HepG2 (cell line): Measurements from ENCODE around the gene AKAP8. TPM values are rescaled to one million over a fixed set of nuclear protein-coding genes. Genes with fewer than 3 reads are reported as not detected.

Experiments used
- ATAC-seq: fragments of 200-7000 bp; cut with Tn5 transposase; 3 replicates; pipeline ENCODE4 v1.9.1; 2020; ENCODE audit warnings: mild to moderate bottlenecking, moderate library complexity
- BruUV-seq: library from RNA; stranded (reverse); fragments of 400-500 nt; replicated peaks from 2 replicates; lab custom pipeline; 2021; lab: Mats Ljungman, UMichigan
- CTCF ChIA-PET: fragments of 300-600 bp; formaldehyde crosslinking; extraction: SDS; loops from one replicate; lab custom pipeline; 2021; ENCODE audit warnings: low total read pairs, inconsistent platforms, low intra/inter-chr PET ratio; lab: Yijun Ruan, JAX
- POLR2A ChIA-PET: fragments of 350-600 bp; sonication (Branson Sonifier 250); formaldehyde crosslinking; loops from one replicate; lab custom pipeline; 2020; ENCODE audit warnings: antibody characterized with exemption, inconsistent platforms; lab: Yijun Ruan, JAX
- DNase-seq: peaks from one replicate; pipeline ENCODE4 v3.0.0-alpha.2; 2015; ENCODE audit warnings: low spot score
- FAIRE-seq: peaks from 3 replicates; lab custom pipeline; 2011; peaks lifted over from hg19 to GRCh38; lab: Jason Lieb, UNC
- H2AFZ ChIP-seq: one replicate; pipeline ENCODE4 v1.6.1; 2011; ENCODE audit warnings: low read length, inconsistent platforms
- H3K27ac ChIP-seq: fragments of 300-600 bp; 3 replicates; pipeline ENCODE4 v1.8.0; 2011; ENCODE audit warnings: mixed run types, mild to moderate bottlenecking, mixed read lengths, low read length, inconsistent platforms; ENCODE audit not compliant: insufficient read depth; ENCODE audit errors: extremely low read length
- H3K27me3 ChIP-seq, 2 experiments: fragments of 200-600 bp in 1 of 2; 2 replicates in 1 of 2; 3 replicates in 1 of 2; pipeline versions ENCODE4 v1.6.0 to v1.8.0; 2011; ENCODE audit warnings: low read length in 2 of 2, mild to moderate bottlenecking in 2 of 2, moderate library complexity in 2 of 2, inconsistent platforms in 1 of 2; ENCODE audit not compliant: insufficient read depth in 2 of 2, control insufficient read depth in 1 of 2
- H3K36me3 ChIP-seq, 2 experiments: fragments of 200-600 bp in 1 of 2; replicated peaks in 1 of 2; 2 replicates in 1 of 2; 3 replicates in 1 of 2; pipeline versions ENCODE4 v1.5.1 to v1.8.0; 2011; ENCODE audit warnings: low read length in 2 of 2, inconsistent platforms in 1 of 2; ENCODE audit not compliant: insufficient read depth in 2 of 2, control insufficient read depth in 1 of 2
- H3K4me1 ChIP-seq: 2 replicates; pipeline ENCODE4 v1.5.1; 2012; ENCODE audit warnings: low read length, inconsistent platforms; ENCODE audit not compliant: insufficient read depth
- H3K4me2 ChIP-seq: 2 replicates; pipeline ENCODE4 v1.6.0; 2011; ENCODE audit warnings: low read depth, low read length, inconsistent platforms
- H3K4me3 ChIP-seq, 3 experiments: fragments of 200-600 bp in 1 of 3; sonication (generic), shearing (Covaris generic) in 1 of 3; replicated peaks in 1 of 3; 2 replicates each; pipeline ENCODE4 v1.5.1; 2011 to 2016; ENCODE audit warnings: low read length in 3 of 3, inconsistent platforms in 2 of 3, low read depth in 2 of 3, mild to moderate bottlenecking in 2 of 3, control low read depth in 1 of 3, mixed read lengths in 1 of 3; ENCODE audit not compliant: insufficient read depth in 1 of 3
- H3K79me2 ChIP-seq: one replicate; pipeline ENCODE4 v1.6.1; 2011; ENCODE audit warnings: low read length, inconsistent platforms; ENCODE audit not compliant: insufficient read depth
- H3K9ac ChIP-seq: 2 replicates; pipeline ENCODE4 v1.6.0; 2011; ENCODE audit warnings: mild to moderate bottlenecking, low read depth, low read length, inconsistent platforms; ENCODE audit not compliant: insufficient read depth
- H3K9me3 ChIP-seq: 2 replicates; pipeline ENCODE4 v1.5.1; 2012; ENCODE audit warnings: mild to moderate bottlenecking, low read length
- H4K20me1 ChIP-seq: 2 replicates; pipeline ENCODE4 v1.6.0; 2011; ENCODE audit warnings: inconsistent platforms, mild to moderate bottlenecking, low read length, moderate library complexity; ENCODE audit not compliant: insufficient read depth
- BCL3 ChIP-seq: sonication (generic); formaldehyde crosslinking; IDR thresholded peaks from 2 replicates; pipeline ENCODE4 v1.5.1; 2020; ENCODE audit warnings: mild to moderate bottlenecking, missing genetic modification reagents, moderate library complexity
- FOSL1 ChIP-seq: sonication (generic); formaldehyde crosslinking; IDR thresholded peaks from 2 replicates; pipeline ENCODE4 v1.9.0; 2021; ENCODE audit warnings: missing genetic modification reagents, borderline replicate concordance
- KLF12 ChIP-seq: sonication (generic); formaldehyde crosslinking; IDR thresholded peaks from 2 replicates; pipeline ENCODE4 v1.4.0; 2020; ENCODE audit warnings: missing genetic modification reagents, borderline replicate concordance
- KLF15 ChIP-seq: sonication (generic); formaldehyde crosslinking; IDR thresholded peaks from 2 replicates; pipeline ENCODE4 v1.8.1; 2023; ENCODE audit warnings: borderline replicate concordance, mild to moderate bottlenecking, inconsistent platforms, missing genetic modification reagents, mixed read lengths
- MTERF4 ChIP-seq: sonication (generic); formaldehyde crosslinking; IDR thresholded peaks from 2 replicates; pipeline ENCODE4 v1.8.0; 2023; ENCODE audit warnings: mild to moderate bottlenecking, missing genetic modification reagents
- NAIF1 ChIP-seq: sonication (generic); formaldehyde crosslinking; IDR thresholded peaks from 2 replicates; pipeline ENCODE4 v1.5.0; 2020; ENCODE audit warnings: mild to moderate bottlenecking, missing genetic modification reagents, borderline replicate concordance
- PHB2 ChIP-seq: fragments of 450-650 bp; IDR thresholded peaks from 2 replicates; pipeline ENCODE4 v1.6.1; 2018; ENCODE audit not compliant: partially characterized antibody
- ZNF430 ChIP-seq: sonication (generic); formaldehyde crosslinking; IDR thresholded peaks from 2 replicates; pipeline ENCODE4 v1.9.0; 2021; ENCODE audit warnings: mild to moderate bottlenecking, missing genetic modification reagents
- ZSCAN30 ChIP-seq: sonication (generic); formaldehyde crosslinking; IDR thresholded peaks from 2 replicates; pipeline ENCODE4 v1.5.0; 2020; ENCODE audit warnings: mild to moderate bottlenecking, missing genetic modification reagents
- WGBS: methylation state at CpG from one replicate; pipeline ENCODE4 v1.1.6; 2017; ENCODE audit warnings: low lambda C conversion rate; 5-methylcytosine and 5-hydroxymethylcytosine counted together
- in situ Hi-C: cut with HindIII; loops from 2 replicates; pipeline ENCODE4 v1.10.0; 2017; ENCODE audit warnings: low pct_unique_long_range_greater_than_20kb; ENCODE audit not compliant: extremely low pct_ligation_motif_present
- intact Hi-C: fragments of 100-400 bp; cut with micrococcal nuclease; formaldehyde crosslinking; loops from one replicate; pipeline ENCODE4 v1.10.0; 2022; ENCODE audit not compliant: unreplicated experiment
- polyA plus RNA-seq, 8 experiments: library from polyadenylated mRNA; depleted of rRNA in 3 of 8; stranded (reverse) in 7 of 8; unstranded in 1 of 8; fragments of >200 nt; fragmentation: Illumina TruSeq in 4 of 8; extraction: Trizol in 4 of 8; gene quantifications; 2 replicates each; pipeline versions ENCODE4 v1.2.1 to v1.2.3, GENCODE V29; 2011 to 2016; ENCODE audit warnings: low read depth in 4 of 8, missing spikeins in 1 of 8, mixed read lengths in 1 of 8; ENCODE audit not compliant: insufficient read depth in 1 of 8
- total RNA-seq, 5 experiments: library from RNA; depleted of rRNA; stranded (reverse); fragments of >200 nt; fragmentation: Illumina TruSeq; extraction: Trizol; gene quantifications; 2 replicates each; pipeline ENCODE4 v1.2.3, GENCODE V29; 2016; ENCODE audit warnings: low read depth in 1 of 5
- TF ChIP-seq, protein P1 (sequence below), 2 experiments: fragments of 450-650 bp in 1 of 2; sonication (generic) in 1 of 2; formaldehyde crosslinking; IDR thresholded peaks; 2 replicates each; pipeline versions ENCODE4 v1.5.0 to v1.8.0; 2020 to 2022; ENCODE audit warnings: mild to moderate bottlenecking in 1 of 2, missing genetic modification reagents in 1 of 2

Gene AKAP8
- total and polyA plus RNA-seq, 2 of the 13 experiments (the other 11 are each of a cell fraction or from before 2014, with no cell fraction given) = 15.9 to 22.1 TPM

DNA sequence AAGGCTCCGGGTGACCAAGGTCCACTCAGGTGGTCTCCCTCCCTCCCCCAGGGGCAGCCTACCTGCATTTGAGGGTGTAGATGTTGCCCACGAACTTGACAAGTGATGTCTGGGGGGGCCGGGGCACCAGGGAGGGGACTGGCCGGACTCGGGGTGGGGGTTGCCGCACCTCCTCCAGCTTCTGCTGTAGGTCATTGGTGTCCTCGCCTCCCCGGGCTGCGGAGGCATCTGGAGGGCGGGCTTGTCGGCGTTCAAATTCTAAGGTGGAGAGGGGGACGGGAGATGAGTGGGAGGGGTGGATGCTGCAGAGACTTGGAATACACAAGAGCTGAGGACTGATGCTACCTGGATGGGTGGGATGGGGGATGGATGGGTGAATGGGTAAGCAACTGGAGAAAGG lies 44.5 kb upstream of the AKAP8 start:
- H2AFZ ChIP-seq = no peak overlapping the region
- no peak for DNase-seq
- H3K4me2 ChIP-seq = no peak overlapping the region
- H3K9me3 ChIP-seq = no peaks in the 10 kb centered on the region; the same call in 1 of the 2 replicates
- no peak overlapping the region for H3K4me3 ChIP-seq
- FAIRE-seq = no peak
- H3K4me1 ChIP-seq = no peaks in the 10 kb centered on the region
- H3K36me3 ChIP-seq = peaks cover 31 to 42% of the 10 kb centered on the region in 2 experiments; a peak in 4 of 5 replicates
- H3K27me3 ChIP-seq = no peaks in the 10 kb centered on the region; a peak in 1 of 5 replicates
- no peak for ATAC-seq
- CTCF ChIA-PET = no interaction called here
- 96% methylated on average over 12 of the region's 13 CpGs for WGBS
- POLR2A ChIA-PET = interaction anchor here (0.6 kb wide), 1 partner anchor 19 kb away, joined by 3 read pairs; no protein-coding TSS in a partner anchor
- BruUV-seq = no TSS peak
- peaks cover 3% of the 10 kb centered on the region for H3K79me2 ChIP-seq
- in situ Hi-C loops (loop anchor here (10.0 kb wide), 1 partner anchor 131 kb away; no protein-coding TSS in a partner anchor), intact Hi-C loops (no loop called here)
- TF ChIP-seq PHB2 = no peak
- TF ChIP-seq BCL3 (CRISPR knock-in tag) = no peak
- TF ChIP-seq ZSCAN30 = no peak
- no peak for TF ChIP-seq KLF15
- TF ChIP-seq, protein P1, sequence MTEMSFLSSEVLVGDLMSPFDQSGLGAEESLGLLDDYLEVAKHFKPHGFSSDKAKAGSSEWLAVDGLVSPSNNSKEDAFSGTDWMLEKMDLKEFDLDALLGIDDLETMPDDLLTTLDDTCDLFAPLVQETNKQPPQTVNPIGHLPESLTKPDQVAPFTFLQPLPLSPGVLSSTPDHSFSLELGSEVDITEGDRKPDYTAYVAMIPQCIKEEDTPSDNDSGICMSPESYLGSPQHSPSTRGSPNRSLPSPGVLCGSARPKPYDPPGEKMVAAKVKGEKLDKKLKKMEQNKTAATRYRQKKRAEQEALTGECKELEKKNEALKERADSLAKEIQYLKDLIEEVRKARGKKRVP (CRISPR knock-in tag; IDR thresholded peaks at IDR 0.05) = no peak
- TF ChIP-seq NAIF1 (CRISPR knock-in tag) = no peak
- TF ChIP-seq KLF12 (CRISPR knock-in tag) = no peak
- no peak for TF ChIP-seq FOSL1 (CRISPR knock-in tag)
- no peak for TF ChIP-seq MTERF4
- TF ChIP-seq ZNF430 = no peak
- TF ChIP-seq, all 625 proteins: peak for 0
- Histone ChIP-seq H3K27ac (no peak overlapping the region), H3K9ac (no peak overlapping the region), H4K20me1 (no peaks in the 10 kb centered on the region)
